Measurements from ENCODE around the gene GPN2. TPM values are rescaled to one million over a fixed set of nuclear protein-coding genes. Genes with fewer than 3 reads are reported as not detected.

GPN2 gene
- total and polyA plus RNA-seq, 2 donors (not counting 3 experiments of a cell fraction or from before 2014, with no cell fraction given) = 21.9 to 37.4 TPM

- Histone ChIP-seq H3K9me1 (replicated peaks; ENCODE audit: control insufficient read depth, extremely low read depth, insufficient read depth, low read length) (no peaks in the 10 kb centered on the region), H3K79me2 (ENCODE audit: control insufficient read depth, insufficient read depth, low read length) (no peaks in the 10 kb centered on the region), H2AFZ (ENCODE audit: low read depth, low read length) (no peak overlapping the region), H3K4me3 (replicated peaks in 1 of 3; ENCODE audit: insufficient read depth in 1 of 3, low read depth in 1 of 3, low read length in 3 of 3) (no peak overlapping the region), H4K20me1 (replicated peaks; ENCODE audit: control insufficient read depth, extremely low read depth, insufficient read depth, low read length) (no peaks in the 10 kb centered on the region), H3K4me1 (ENCODE audit: control insufficient read depth, extremely low read depth, insufficient read depth, low read length) (no peaks in the 10 kb centered on the region), H3K4me2 (ENCODE audit: insufficient read depth, low read length) (no peak overlapping the region), H3K36me3 (ENCODE audit: control insufficient read depth in 2 of 2, extremely low read depth in 1 of 2, insufficient read depth in 2 of 2, low read length in 2 of 2) (no peaks in the 10 kb centered on the region), H3K27me3 (ENCODE audit: control insufficient read depth in 2 of 2, insufficient read depth in 2 of 2, low read length in 2 of 2) (peaks cover 0 to 1% of the 10 kb centered on the region in 2 experiments), H3K9me3 (replicated peaks; ENCODE audit: control insufficient read depth, insufficient read depth, low read length) (no peaks in the 10 kb centered on the region), H3K9ac (replicated peaks; ENCODE audit: extremely low read depth, insufficient read depth, low read length) (no peak overlapping the region), H3K27ac (ENCODE audit: insufficient read depth, low read depth, low read length) (no peak overlapping the region)
- POLR2A ChIA-PET = no interaction called here
- CTCF ChIA-PET = no interaction called here
- dilution Hi-C loops (cut with MboI; ENCODE audit: extremely low pct_ligation_motif_present, low sequenced_read_pairs) (no loop called here), intact Hi-C loops (cut with micrococcal nuclease) (no loop called here)
- TF ChIP-seq MYC (IDR thresholded peaks at IDR 0.05; ENCODE audit: low read depth, low read length) (no peak), FOS (IDR thresholded peaks at IDR 0.05; ENCODE audit: borderline replicate concordance, insufficient read depth, low read length) (no peak)
- DNase-seq (ENCODE audit: low read depth, low spot score) (no peak), FAIRE-seq (no peak)
- BruUV-seq (replicated peaks) = no TSS peak
These were observed 22.0 kb upstream of the GPN2 start for GRCh38 chr1:26912147-26912490.

- Histone ChIP-seq H3K9ac (replicated peaks; ENCODE audit: extremely low read depth, insufficient read depth, low read length) (no peak overlapping the region), H3K4me1 (ENCODE audit: control insufficient read depth, extremely low read depth, insufficient read depth, low read length) (no peaks in the 10 kb centered on the region), H3K9me3 (replicated peaks; ENCODE audit: control insufficient read depth, insufficient read depth, low read length) (no peaks in the 10 kb centered on the region), H3K36me3 (ENCODE audit: control insufficient read depth in 2 of 2, extremely low read depth in 1 of 2, insufficient read depth in 2 of 2, low read length in 2 of 2) (no peaks in the 10 kb centered on the region), H4K20me1 (replicated peaks; ENCODE audit: control insufficient read depth, extremely low read depth, insufficient read depth, low read length) (no peaks in the 10 kb centered on the region), H3K79me2 (ENCODE audit: control insufficient read depth, insufficient read depth, low read length) (no peaks in the 10 kb centered on the region), H3K27ac (ENCODE audit: insufficient read depth, low read depth, low read length) (no peak overlapping the region), H3K9me1 (replicated peaks; ENCODE audit: control insufficient read depth, extremely low read depth, insufficient read depth, low read length) (no peaks in the 10 kb centered on the region), H3K4me3 (replicated peaks in 1 of 3; ENCODE audit: insufficient read depth in 1 of 3, low read depth in 1 of 3, low read length in 3 of 3) (no peak overlapping the region), H2AFZ (ENCODE audit: low read depth, low read length) (no peak overlapping the region), H3K27me3 (ENCODE audit: control insufficient read depth in 2 of 2, insufficient read depth in 2 of 2, low read length in 2 of 2) (peaks cover 0 to 1% of the 10 kb centered on the region in 2 experiments), H3K4me2 (ENCODE audit: insufficient read depth, low read length) (no peak overlapping the region)
- BruUV-seq (replicated peaks) = no TSS peak
- no peak for DNase-seq (ENCODE audit: low read depth, low spot score)
- POLR2A ChIA-PET = no interaction called here
- FAIRE-seq = no peak
- CTCF ChIA-PET = no interaction called here
- intact Hi-C loops (cut with micrococcal nuclease) = no loop called here
- dilution Hi-C loops (cut with MboI; ENCODE audit: extremely low pct_ligation_motif_present, low sequenced_read_pairs) = no loop called here
- TF ChIP-seq JUN (IDR thresholded peaks at IDR 0.05; ENCODE audit: borderline replicate concordance, insufficient read depth, insufficient read length, low read depth) = no peak
- no peak for TF ChIP-seq GATA2 (IDR thresholded peaks at IDR 0.05; ENCODE audit: insufficient read depth, insufficient read length, low read depth, low read length)
- no peak for TF ChIP-seq EZH2 (IDR thresholded peaks at IDR 0.05; ENCODE audit: borderline replicate concordance, low read depth, low read length, severe bottlenecking)
- no peak for TF ChIP-seq FOS (IDR thresholded peaks at IDR 0.05; ENCODE audit: borderline replicate concordance, insufficient read depth, low read length)
- no peak for TF ChIP-seq POLR2A (IDR thresholded peaks at IDR 0.05; ENCODE audit: low read depth, low read length)
- TF ChIP-seq MAX (IDR thresholded peaks at IDR 0.05; ENCODE audit: insufficient read depth, insufficient read length) = no peak
- no peak for TF ChIP-seq MYC (IDR thresholded peaks at IDR 0.05; ENCODE audit: low read depth, low read length)
- no peak for TF ChIP-seq POLR2AphosphoS5 (IDR thresholded peaks at IDR 0.05; ENCODE audit: insufficient read depth, low read depth, low read length)
- no peak for TF ChIP-seq CTCF (IDR thresholded peaks at IDR 0.05; ENCODE audit: extremely low read depth in 1 of 2, insufficient read depth in 1 of 2, low read depth in 1 of 2, low read length in 2 of 2)
These were observed 21.5 kb upstream of the GPN2 start for GRCh38 chr1:26911399-26912146.

Data from endothelial cell of umbilical vein (primary cell).